CD4-positive, alpha-beta T cell treated with Interleukin-12 subunit alpha and Interleukin-12 subunit beta, for 1 hour (primary cell): ENCODE results near the gene SLC6A14.

ENCODE experiments used
- DNase-seq: peaks from one replicate; pipeline ENCODE4 v3.0.0-alpha.2; 2020

The SLC6A14 gene, protein sequence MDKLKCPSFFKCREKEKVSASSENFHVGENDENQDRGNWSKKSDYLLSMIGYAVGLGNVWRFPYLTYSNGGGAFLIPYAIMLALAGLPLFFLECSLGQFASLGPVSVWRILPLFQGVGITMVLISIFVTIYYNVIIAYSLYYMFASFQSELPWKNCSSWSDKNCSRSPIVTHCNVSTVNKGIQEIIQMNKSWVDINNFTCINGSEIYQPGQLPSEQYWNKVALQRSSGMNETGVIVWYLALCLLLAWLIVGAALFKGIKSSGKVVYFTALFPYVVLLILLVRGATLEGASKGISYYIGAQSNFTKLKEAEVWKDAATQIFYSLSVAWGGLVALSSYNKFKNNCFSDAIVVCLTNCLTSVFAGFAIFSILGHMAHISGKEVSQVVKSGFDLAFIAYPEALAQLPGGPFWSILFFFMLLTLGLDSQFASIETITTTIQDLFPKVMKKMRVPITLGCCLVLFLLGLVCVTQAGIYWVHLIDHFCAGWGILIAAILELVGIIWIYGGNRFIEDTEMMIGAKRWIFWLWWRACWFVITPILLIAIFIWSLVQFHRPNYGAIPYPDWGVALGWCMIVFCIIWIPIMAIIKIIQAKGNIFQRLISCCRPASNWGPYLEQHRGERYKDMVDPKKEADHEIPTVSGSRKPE

DNA sequence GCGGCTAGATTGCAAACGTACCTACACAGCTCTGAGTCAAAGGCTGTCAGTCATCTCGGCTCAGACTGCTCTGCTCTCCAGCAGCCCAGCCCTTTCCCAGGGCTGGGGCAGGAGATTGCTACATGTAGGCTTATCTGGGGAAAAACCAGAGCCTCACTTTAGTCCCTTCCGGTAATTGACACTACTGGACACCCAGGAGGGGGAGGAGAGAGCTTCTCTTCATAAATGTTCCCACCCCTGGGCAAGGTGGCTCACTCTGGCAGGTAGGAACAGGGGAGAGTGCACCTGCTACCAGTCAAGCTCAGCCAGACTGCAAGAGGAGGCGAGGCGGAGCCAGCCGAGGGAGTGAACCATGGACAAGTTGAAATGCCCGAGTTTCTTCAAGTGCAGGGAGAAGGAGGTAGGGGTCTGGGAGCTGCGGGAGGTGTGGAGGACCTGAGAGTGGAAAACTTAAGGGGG lies at the start of gene SLC6A14:
Gene SLC6A14, plus strand, starts transcription at position 249 of the 459 bp plus-strand sequence. Its CDS starts 104 bp downstream, at position 353.
- DNase-seq, result no peak

DNA sequence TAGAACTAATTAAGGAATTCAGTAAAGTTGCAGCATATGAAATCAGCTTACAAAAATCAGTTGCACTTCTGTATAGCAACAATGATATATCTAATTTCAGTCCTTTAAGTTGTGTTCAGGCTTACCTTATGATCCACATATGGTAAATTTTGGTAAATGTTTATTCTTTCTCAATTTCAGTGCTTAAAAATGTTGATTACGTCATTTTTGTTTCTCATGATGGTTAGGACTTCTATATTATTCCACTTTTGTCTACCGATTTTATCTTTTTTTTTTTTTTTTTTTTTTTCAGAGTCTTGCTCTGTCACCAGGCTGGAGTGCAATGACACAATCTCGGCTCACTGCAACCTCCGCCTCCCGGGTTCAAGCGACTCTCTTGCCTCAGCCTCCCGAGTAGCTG lies 40.7 kb upstream of the SLC6A14 start:
- no peak for DNase-seq

DNA sequence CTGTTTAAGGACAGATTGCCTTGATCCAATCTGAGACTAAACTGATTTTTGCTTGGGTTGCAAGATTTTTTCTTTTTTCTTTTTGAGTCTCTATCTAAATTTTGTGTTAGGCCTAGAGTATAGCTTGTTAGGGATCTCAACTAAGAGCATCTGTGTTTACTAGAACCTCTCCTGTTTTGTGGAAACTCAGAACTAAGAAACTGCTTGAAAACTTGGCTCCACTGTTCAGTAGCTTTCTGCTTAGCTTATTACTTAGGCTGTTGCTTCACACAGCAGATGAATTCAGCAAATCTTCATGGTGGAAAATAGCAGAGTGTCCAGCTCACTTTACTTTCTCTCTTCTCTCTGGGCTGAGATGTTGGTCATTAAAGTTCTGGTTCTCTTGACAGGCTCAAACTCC lies 36.7 kb upstream of the SLC6A14 start:
- no peak for DNase-seq

DNA sequence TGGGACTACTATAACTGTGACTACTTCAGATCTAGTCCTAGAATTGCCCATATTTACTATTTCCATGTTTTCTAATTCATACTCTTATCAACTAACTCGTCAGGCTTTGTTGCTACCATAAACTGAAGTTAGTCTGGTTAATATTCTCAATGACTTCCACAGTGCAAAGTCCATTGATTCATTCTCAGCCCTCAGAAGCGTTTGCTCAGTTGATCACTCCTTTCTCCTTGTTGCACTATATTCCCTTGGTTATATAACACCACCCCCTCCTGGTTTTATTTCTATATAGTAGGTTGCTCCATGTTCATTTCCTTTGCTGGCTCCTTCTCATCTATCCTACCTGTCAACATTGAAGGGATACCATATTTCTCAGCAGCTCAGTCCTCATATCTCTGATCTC lies 27.2 kb upstream of the SLC6A14 start:
- no peak for DNase-seq

DNA sequence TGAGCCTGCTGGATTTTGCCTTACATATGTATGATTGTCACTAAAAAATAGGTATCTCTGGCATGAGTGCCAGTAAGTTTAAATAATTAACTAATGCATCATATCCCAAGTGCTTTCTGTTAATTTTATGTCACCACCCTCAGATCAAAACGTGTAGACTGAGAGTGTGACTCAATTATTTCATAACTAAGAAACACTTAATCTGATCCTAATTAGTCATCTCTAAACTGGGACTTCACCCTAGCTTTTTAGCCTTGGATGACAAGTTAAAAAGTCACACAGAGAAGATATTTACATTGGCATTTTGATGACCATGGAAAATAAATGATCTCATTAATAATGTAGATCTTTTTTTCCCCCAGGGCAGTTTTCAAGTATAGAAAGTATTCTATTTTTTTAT lies 23.1 kb upstream of the SLC6A14 start:
- no peak for DNase-seq

DNA sequence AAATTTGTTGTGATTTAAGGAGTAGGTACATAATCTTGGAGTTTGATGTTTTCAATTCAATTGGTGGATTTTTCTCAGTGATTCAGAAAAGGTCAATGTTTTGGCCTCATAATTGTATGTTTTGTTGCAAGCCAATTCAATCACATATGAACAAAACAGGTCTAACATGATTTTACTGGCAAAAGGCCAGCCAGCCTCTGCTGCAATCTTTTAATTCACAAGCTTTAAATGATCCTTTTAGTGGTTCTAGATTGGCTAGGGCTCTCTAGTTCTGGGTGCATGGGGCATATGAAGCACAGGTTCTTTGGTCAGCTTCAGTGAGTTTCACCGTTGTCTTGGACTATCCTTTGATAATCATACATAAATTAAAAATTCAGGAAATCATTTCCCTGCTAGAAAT lies 19.2 kb upstream of the SLC6A14 start:
- DNase-seq, result no peak

DNA sequence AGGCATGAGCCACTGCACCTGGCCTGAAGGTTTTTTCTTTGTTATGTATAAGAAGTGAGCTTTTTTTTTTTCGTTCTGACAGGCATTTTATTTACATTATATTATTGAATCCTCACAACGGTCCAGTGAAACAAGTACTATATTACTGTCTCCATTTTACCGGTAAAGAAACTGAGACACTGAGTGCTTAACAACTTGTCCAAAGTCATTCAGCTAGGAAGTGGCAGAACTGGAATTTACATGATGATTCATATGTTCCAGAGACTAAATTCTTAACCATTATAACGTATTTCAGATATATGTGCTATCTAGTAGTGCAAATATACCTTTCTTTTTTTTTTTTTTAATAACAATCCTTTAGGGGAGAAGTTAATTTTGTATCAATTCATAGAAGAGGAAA lies 18.4 kb upstream of the SLC6A14 start:
- no peak for DNase-seq

DNA sequence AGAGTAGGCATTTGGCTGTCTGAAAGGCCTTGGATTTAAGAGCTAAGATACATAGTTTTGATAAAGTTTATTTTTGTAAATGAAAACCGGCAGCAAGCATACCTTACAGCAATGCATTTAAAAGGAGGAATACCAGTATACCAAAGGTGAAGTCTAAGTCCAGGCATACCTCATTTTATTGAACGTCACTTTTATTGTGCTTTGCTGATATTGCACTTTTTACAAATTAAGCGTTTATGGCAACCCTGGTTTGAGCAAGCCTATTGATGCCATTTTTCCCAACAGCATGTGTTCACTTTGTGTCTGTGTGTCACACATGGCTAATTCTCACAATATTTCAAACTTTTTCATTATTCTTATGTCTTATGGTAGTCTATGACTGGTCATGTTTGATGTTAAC lies 8.4 kb upstream of the SLC6A14 start:
- DNase-seq, result no peak

DNA sequence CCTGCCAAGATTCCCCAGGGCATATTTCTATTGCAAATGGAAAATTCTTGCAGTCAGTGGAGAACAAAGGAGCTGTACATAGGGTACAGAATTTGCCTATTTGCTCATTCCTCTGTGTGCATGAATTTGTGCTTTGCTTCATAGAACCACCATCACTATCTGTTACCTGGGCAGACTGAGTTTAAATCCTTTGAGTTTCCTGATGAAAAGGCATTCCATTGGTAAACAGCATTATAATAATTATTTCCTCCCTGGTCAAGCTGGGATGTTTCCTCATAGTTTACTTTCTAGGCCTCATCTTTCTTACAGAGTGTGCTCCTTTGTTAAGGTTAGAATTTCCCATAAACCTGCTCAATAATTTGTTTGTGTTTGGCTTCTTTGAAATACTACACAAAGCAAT lies 809 bp upstream of the SLC6A14 start:
- DNase-seq, result no peak

DNA sequence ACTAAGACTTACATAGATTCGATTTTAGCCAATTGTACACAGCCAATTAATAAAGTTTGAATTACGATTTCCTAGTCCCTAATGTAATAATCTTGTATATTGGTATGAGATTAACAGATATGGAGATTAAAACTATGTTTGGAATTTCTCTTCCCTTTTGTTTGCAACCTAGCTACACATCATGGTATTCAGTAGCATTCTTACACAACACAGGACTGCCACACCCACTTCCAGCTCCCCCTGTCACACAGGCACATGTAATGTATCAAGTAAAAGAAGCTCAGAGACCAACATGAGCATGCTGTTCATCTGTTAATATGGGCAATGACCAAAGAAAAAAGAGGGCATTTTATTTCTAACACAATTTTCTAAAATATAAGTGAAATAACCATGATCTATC lies 12.8 kb downstream of the SLC6A14 start:
- DNase-seq, result no peak

DNA sequence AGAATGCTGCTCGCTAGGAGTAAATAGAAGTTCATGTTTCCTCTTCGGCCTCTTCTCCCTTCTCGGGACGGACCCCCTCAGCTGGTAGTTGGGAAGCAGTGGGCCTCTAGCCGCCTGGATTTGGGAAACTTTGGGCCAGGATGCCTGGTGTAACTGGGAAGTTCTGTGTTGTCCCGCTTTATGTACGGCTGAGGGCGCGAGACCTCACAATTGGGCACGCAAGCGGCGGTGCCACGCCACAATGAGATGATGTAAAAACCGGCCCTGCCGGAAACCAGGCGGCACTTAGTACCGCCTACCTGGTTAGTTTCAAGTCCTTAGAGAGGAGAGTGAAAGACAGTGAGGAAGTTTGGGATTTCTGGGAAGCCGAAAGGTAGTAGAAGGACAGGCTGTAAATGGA lies 26.4 kb downstream of the SLC6A14 start, which contains the start of gene CT83:
Gene CT83, minus strand, starts transcription at position 155 of the 400 bp plus-strand sequence. Its CDS starts 120 bp downstream, at position 35.
- DNase-seq, result no peak

DNA sequence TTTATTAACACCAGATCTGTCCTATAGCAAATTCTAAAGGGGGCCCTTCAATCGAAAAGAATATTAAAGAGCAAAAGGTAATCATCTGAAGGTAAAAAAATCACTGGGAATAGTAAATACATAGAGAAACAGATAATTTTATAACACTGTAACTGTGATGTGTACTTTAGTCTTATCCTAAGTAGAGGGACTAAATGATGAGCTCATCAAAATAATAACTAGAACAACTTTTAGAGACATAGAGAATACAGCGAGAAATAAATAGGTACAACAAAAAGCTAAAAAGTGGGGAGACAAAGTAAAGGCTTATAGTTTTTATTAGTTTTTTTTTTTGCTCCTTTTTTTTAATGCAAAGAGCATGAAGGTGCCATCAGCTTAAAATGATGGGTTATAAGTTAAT lies 43.7 kb downstream of the SLC6A14 start:
- no peak for DNase-seq

DNA sequence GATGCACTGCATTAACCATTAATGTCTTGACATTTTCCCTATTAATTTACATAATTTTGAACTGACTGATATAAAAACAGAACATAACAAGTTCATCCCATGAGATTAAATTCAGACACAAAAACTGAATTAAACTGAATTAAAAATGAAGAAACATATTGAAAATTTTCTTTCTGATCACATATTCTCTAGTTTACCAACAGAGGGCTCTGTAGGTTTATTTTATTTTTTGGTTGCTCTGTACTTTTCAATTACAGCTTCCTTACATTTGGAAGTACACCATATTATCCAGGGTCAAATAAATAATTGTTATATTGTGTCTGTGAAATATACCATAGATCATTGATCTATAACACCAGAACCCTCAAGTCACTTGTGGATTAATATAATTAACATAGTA lies 53.7 kb downstream of the SLC6A14 start:
- no peak for DNase-seq

DNA sequence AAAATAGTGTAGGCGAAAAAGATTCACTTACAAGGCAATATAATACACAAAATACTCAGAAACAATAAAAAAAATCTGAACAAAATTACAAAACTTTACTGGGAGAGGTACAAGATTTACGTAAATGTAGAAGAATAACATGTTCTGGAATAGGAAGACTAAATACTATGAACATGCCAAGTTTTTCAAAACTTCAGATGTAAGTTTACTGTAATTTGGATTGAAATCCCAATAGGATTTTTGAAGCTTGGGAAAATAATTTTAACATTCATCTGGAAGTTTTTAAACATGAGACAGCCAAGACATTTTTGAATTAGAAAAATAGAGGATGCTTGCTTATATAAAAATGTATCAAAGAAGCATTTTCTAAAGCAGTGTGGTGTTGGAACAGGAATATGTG lies 56.9 kb downstream of the SLC6A14 start:
- no peak for DNase-seq

DNA sequence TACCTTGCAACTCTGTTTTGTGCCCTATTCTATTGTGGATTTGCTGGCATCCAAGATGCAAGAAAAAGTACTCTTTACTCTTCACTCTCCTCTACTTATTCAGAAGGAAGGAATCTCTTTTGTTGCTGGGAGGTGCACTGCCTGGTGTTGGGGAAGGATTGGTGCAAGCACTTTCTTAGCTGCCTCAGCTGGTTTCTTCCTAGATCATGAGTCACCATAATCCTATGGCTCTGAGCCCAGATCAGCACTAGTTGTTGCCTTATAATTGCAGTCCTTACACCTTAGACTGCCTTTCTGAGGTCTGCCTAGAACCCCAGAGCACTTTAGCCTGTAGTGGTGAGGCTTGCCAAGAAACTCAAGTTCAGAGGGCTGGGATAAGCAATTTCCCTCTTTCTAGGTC lies 63.4 kb downstream of the SLC6A14 start:
- no peak for DNase-seq
